SW480 (cell line): Measurements from ENCODE around the gene TRIM46.
"Not testable (repeated sequence)": the region's sequence is repeated elsewhere in the genome, so short reads cannot be mapped to it uniquely, and the experiment has no call there.

Source experiments
- DNase-seq: peaks from one replicate; pipeline ENCODE4 v3.0.0-alpha.2; 2016; ENCODE audit warnings: low spot score

The TRIM46 gene

GRCh38 chr1:155228096-155228427 lies 54.4 kb downstream of the TRIM46 start:
- no peak for DNase-seq

GRCh38 chr1:155231302-155231701 lies 57.7 kb downstream of the TRIM46 start:
- not testable (repeated sequence) for DNase-seq

- DNase-seq: not testable (repeated sequence)
These were observed 58.6 kb downstream of the TRIM46 start for GRCh38 chr1:155232001-155232978.

GRCh38 chr1:155233502-155233901 lies 59.9 kb downstream of the TRIM46 start:
- DNase-seq: not testable (repeated sequence)
